HUES6 (cell line): ENCODE results near the gene ERMN.

Experiments
- H3K27ac ChIP-seq: 2 replicates; pipeline ENCODE4 v1.7.0; 2013; ENCODE audit warnings: low read depth, mild to moderate bottlenecking, low read length, inconsistent platforms
- H3K27me3 ChIP-seq: 2 replicates; pipeline ENCODE4 v1.6.1; 2013; ENCODE audit warnings: low read length; ENCODE audit not compliant: control insufficient read depth, insufficient read depth
- H3K36me3 ChIP-seq: 2 replicates; pipeline ENCODE4 v1.6.1; 2013; ENCODE audit warnings: low read length; ENCODE audit not compliant: control insufficient read depth, insufficient read depth
- H3K4me1 ChIP-seq: 2 replicates; pipeline ENCODE4 v1.6.1; 2013; ENCODE audit warnings: low read length; ENCODE audit not compliant: control insufficient read depth, insufficient read depth
- H3K4me3 ChIP-seq: 2 replicates; pipeline ENCODE4 v1.5.1; 2013; ENCODE audit warnings: low read depth, low read length
- H3K9ac ChIP-seq: one replicate; pipeline ENCODE4 v1.6.1; 2013; ENCODE audit warnings: mild to moderate bottlenecking, low read length
- H3K9me3 ChIP-seq: 2 replicates; pipeline ENCODE4 v1.6.1; 2013; ENCODE audit warnings: low read depth, low read length; ENCODE audit not compliant: control insufficient read depth, insufficient read depth

The ERMN gene

GRCh38 chr2:157311706-157312105, 13.9 kb downstream of the ERMN start:
- Histone ChIP-seq H3K36me3 (no peaks in the 10 kb centered on the region), H3K4me3 (no peak overlapping the region), H3K27me3 (no peaks in the 10 kb centered on the region), H3K27ac (no peak overlapping the region), H3K4me1 (peaks cover 12% of the 10 kb centered on the region), H3K9me3 (no peaks in the 10 kb centered on the region), H3K9ac (no peak overlapping the region)

GRCh38 chr2:157309878-157310277, 15.7 kb downstream of the ERMN start:
- H3K27ac ChIP-seq = no peak overlapping the region
- no peaks in the 10 kb centered on the region for H3K4me1 ChIP-seq
- no peaks in the 10 kb centered on the region for H3K9me3 ChIP-seq
- H3K4me3 ChIP-seq = no peak overlapping the region
- H3K9ac ChIP-seq = no peak overlapping the region
- no peaks in the 10 kb centered on the region for H3K27me3 ChIP-seq
- H3K36me3 ChIP-seq = no peaks in the 10 kb centered on the region

GRCh38 chr2:157307021-157307420, 18.6 kb downstream of the ERMN start:
- no peaks in the 10 kb centered on the region for H3K4me1 ChIP-seq
- no peak overlapping the region for H3K27ac ChIP-seq
- no peaks in the 10 kb centered on the region for H3K9me3 ChIP-seq
- no peaks in the 10 kb centered on the region for H3K27me3 ChIP-seq
- no peak overlapping the region for H3K4me3 ChIP-seq
- H3K9ac ChIP-seq = no peak overlapping the region
- no peaks in the 10 kb centered on the region for H3K36me3 ChIP-seq

- Histone ChIP-seq H3K4me3 (no peak overlapping the region), H3K27me3 (no peaks in the 10 kb centered on the region), H3K9ac (no peak overlapping the region), H3K4me1 (no peaks in the 10 kb centered on the region), H3K27ac (no peak overlapping the region), H3K9me3 (no peaks in the 10 kb centered on the region), H3K36me3 (no peaks in the 10 kb centered on the region)
These were observed 19.9 kb downstream of the ERMN start for GRCh38 chr2:157305723-157306110.

GRCh38 chr2:157304811-157305722, 20.6 kb downstream of the ERMN start:
- Histone ChIP-seq H3K36me3 (no peaks in the 10 kb centered on the region), H3K27me3 (no peaks in the 10 kb centered on the region), H3K4me3 (no peak overlapping the region), H3K27ac (no peak overlapping the region), H3K9ac (no peak overlapping the region), H3K4me1 (no peaks in the 10 kb centered on the region), H3K9me3 (no peaks in the 10 kb centered on the region)

GRCh38 chr2:157303612-157304011, 22.0 kb downstream of the ERMN start:
- no peak overlapping the region for H3K27ac ChIP-seq
- no peaks in the 10 kb centered on the region for H3K36me3 ChIP-seq
- H3K4me1 ChIP-seq = no peaks in the 10 kb centered on the region
- H3K9me3 ChIP-seq = no peaks in the 10 kb centered on the region
- no peak overlapping the region for H3K9ac ChIP-seq
- H3K27me3 ChIP-seq = no peaks in the 10 kb centered on the region
- no peak overlapping the region for H3K4me3 ChIP-seq

GRCh38 chr2:157302492-157303099, 23.0 kb downstream of the ERMN start:
- H3K27ac ChIP-seq = no peak overlapping the region
- no peaks in the 10 kb centered on the region for H3K27me3 ChIP-seq
- no peaks in the 10 kb centered on the region for H3K4me1 ChIP-seq
- no peaks in the 10 kb centered on the region for H3K36me3 ChIP-seq
- no peak overlapping the region for H3K9ac ChIP-seq
- H3K4me3 ChIP-seq = no peak overlapping the region
- no peaks in the 10 kb centered on the region for H3K9me3 ChIP-seq

- Histone ChIP-seq H3K4me3 (no peak overlapping the region), H3K36me3 (no peaks in the 10 kb centered on the region), H3K27me3 (no peaks in the 10 kb centered on the region), H3K27ac (no peak overlapping the region), H3K4me1 (no peaks in the 10 kb centered on the region), H3K9ac (no peak overlapping the region), H3K9me3 (no peaks in the 10 kb centered on the region)
These were observed 24.3 kb downstream of the ERMN start for GRCh38 chr2:157301307-157301706.

GRCh38 chr2:157296958-157297357, 28.7 kb downstream of the ERMN start:
- Histone ChIP-seq H3K36me3 (no peaks in the 10 kb centered on the region), H3K27me3 (no peaks in the 10 kb centered on the region), H3K27ac (no peak overlapping the region), H3K9me3 (no peaks in the 10 kb centered on the region), H3K4me3 (no peak overlapping the region), H3K9ac (no peak overlapping the region), H3K4me1 (no peaks in the 10 kb centered on the region)

GRCh38 chr2:157296490-157296889, 29.1 kb downstream of the ERMN start:
- no peaks in the 10 kb centered on the region for H3K27me3 ChIP-seq
- no peak overlapping the region for H3K27ac ChIP-seq
- H3K4me1 ChIP-seq = no peaks in the 10 kb centered on the region
- H3K9ac ChIP-seq = no peak overlapping the region
- no peaks in the 10 kb centered on the region for H3K36me3 ChIP-seq
- no peaks in the 10 kb centered on the region for H3K9me3 ChIP-seq
- H3K4me3 ChIP-seq = no peak overlapping the region

GRCh38 chr2:157292853-157293252, 32.8 kb downstream of the ERMN start:
- H3K27ac ChIP-seq = no peak overlapping the region

More at GRCh38 chr2:157292853-157293252, 32.8 kb downstream of the ERMN start:
- no peaks in the 10 kb centered on the region for H3K9me3 ChIP-seq
- no peak overlapping the region for H3K9ac ChIP-seq
- H3K36me3 ChIP-seq = no peaks in the 10 kb centered on the region
- H3K27me3 ChIP-seq = no peaks in the 10 kb centered on the region
- H3K4me3 ChIP-seq = no peak overlapping the region
- no peaks in the 10 kb centered on the region for H3K4me1 ChIP-seq
